ENCODE data around the gene IQUB. TPM values are rescaled to one million over a fixed set of nuclear protein-coding genes. Genes with fewer than 3 reads are reported as not detected.

IQUB gene
- total RNA-seq, 1 experiment from 2014 or later = 0.98 TPM

GRCh38 chr7:123499211-123499970, 35.0 kb downstream of the IQUB start:
- intact Hi-C loops (cut with micrococcal nuclease; ENCODE audit: unreplicated experiment) = loop anchor here (10.0 kb wide), 1 partner anchor 205 kb away; no protein-coding TSS in a partner anchor
- Histone ChIP-seq H4K20me1 (ENCODE audit: insufficient read depth) (no peaks in the 10 kb centered on the region), H3F3A (ENCODE audit: insufficient read depth, low read depth) (no peaks in the 10 kb centered on the region), H3K27me3 (ENCODE audit: insufficient read depth, low read depth) (no peaks in the 10 kb centered on the region), H3K79me2 (ENCODE audit: low read depth) (no peaks in the 10 kb centered on the region), H3K4me1 (replicated peaks; ENCODE audit: insufficient read depth) (no peaks in the 10 kb centered on the region), H3K9me2 (ENCODE audit: insufficient read depth) (no peaks in the 10 kb centered on the region), H3K27ac (no peak overlapping the region), H3K4me2 (no peak overlapping the region), H2AFZ (no peak overlapping the region), H3K36me3 (ENCODE audit: low read depth) (no peaks in the 10 kb centered on the region), H3K9me3 (ENCODE audit: insufficient read depth, low read depth) (no peaks in the 10 kb centered on the region), H3K4me3 (no peak overlapping the region)
- no TSS peak for BruUV-seq (replicated peaks)
- no peak for DNase-seq
- ChIA-PET POLR2A (ENCODE audit: unreplicated experiment) (no interaction called here), CTCF (no interaction called here)
- no peak for TF ChIP-seq CTCF (conservative IDR thresholded peaks at IDR 0.05)
- TF ChIP-seq EZH2 (IDR thresholded peaks at IDR 0.05; ENCODE audit: low read depth) = no peak

GRCh38 chr7:123498601-123499000, 35.8 kb downstream of the IQUB start:
- Histone ChIP-seq H3F3A (ENCODE audit: insufficient read depth, low read depth) (no peaks in the 10 kb centered on the region), H2AFZ (0 out of 2 replicates have a peak overlapping the region, but pooled peaks have one; percentile 13), H3K9me2 (ENCODE audit: insufficient read depth) (no peaks in the 10 kb centered on the region), H3K27me3 (ENCODE audit: insufficient read depth, low read depth) (no peaks in the 10 kb centered on the region), H3K4me1 (replicated peaks; ENCODE audit: insufficient read depth) (no peaks in the 10 kb centered on the region), H3K4me2 (no peak overlapping the region), H4K20me1 (ENCODE audit: insufficient read depth) (no peaks in the 10 kb centered on the region), H3K36me3 (ENCODE audit: low read depth) (no peaks in the 10 kb centered on the region), H3K79me2 (ENCODE audit: low read depth) (no peaks in the 10 kb centered on the region), H3K27ac (no peak overlapping the region), H3K9me3 (ENCODE audit: insufficient read depth, low read depth) (no peaks in the 10 kb centered on the region), H3K4me3 (no peak overlapping the region)
- ChIA-PET POLR2A (ENCODE audit: unreplicated experiment) (no interaction called here), CTCF (no interaction called here)
- no TSS peak for BruUV-seq (replicated peaks)
- intact Hi-C loops (cut with micrococcal nuclease; ENCODE audit: unreplicated experiment) = loop anchor here (10.0 kb wide), 1 partner anchor 206 kb away; no protein-coding TSS in a partner anchor
- no peak for DNase-seq
- TF ChIP-seq EZH2 (IDR thresholded peaks at IDR 0.05; ENCODE audit: low read depth) = no peak
- TF ChIP-seq CTCF (conservative IDR thresholded peaks at IDR 0.05) = no peak

- Histone ChIP-seq H3K9me2 (ENCODE audit: insufficient read depth) (no peaks in the 10 kb centered on the region), H3K4me3 (no peak overlapping the region), H4K20me1 (ENCODE audit: insufficient read depth) (no peaks in the 10 kb centered on the region), H3K27me3 (ENCODE audit: insufficient read depth, low read depth) (no peaks in the 10 kb centered on the region), H3K36me3 (ENCODE audit: low read depth) (no peaks in the 10 kb centered on the region), H3K79me2 (ENCODE audit: low read depth) (no peaks in the 10 kb centered on the region), H2AFZ (no peak overlapping the region), H3K4me1 (replicated peaks; ENCODE audit: insufficient read depth) (no peaks in the 10 kb centered on the region), H3K9me3 (ENCODE audit: insufficient read depth, low read depth) (no peaks in the 10 kb centered on the region), H3K4me2 (no peak overlapping the region), H3K27ac (no peak overlapping the region), H3F3A (ENCODE audit: insufficient read depth, low read depth) (no peaks in the 10 kb centered on the region)
- TF ChIP-seq EZH2 (IDR thresholded peaks at IDR 0.05; ENCODE audit: low read depth) = no peak
- no peak for TF ChIP-seq CTCF (conservative IDR thresholded peaks at IDR 0.05)
- CTCF ChIA-PET = no interaction called here
- intact Hi-C loops (cut with micrococcal nuclease; ENCODE audit: unreplicated experiment) = loop anchor here (10.0 kb wide), 1 partner anchor 207 kb away; no protein-coding TSS in a partner anchor
- no TSS peak for BruUV-seq (replicated peaks)
- DNase-seq = no peak
- POLR2A ChIA-PET (ENCODE audit: unreplicated experiment) = no interaction called here
These were observed 36.4 kb downstream of the IQUB start for GRCh38 chr7:123498031-123498430.
